ENCODE data around the gene SIX3. TPM values are rescaled to one million over a fixed set of nuclear protein-coding genes. Genes with fewer than 3 reads are reported as not detected.

SIX3 gene
- total and polyA plus RNA-seq, 2 donors (not counting 3 experiments of a cell fraction or from before 2014, with no cell fraction given) = not detected

DNA sequence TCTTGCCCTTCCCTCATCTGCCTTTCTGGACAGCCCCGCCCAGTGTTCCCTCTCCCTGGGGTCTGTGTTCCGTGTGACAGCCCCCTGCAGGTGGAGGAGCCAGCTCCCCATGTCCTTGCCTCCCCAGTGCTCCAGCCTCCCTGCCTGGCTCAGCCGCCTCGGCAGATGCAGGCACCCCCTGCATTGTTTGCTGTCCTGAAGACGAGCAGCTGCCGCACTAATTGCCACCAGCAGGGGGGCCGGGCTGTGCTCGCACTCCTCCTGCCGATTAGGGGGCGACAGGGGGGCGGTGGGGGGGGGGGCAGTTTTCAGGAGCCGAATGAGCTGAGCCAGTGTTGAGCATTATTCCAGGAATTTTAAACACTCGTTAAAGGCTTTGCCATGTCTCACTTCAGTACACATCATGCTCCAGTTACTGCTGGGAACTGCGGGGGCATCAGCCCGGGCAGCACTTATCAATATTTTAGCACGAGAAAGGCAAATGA, 23.3 kb downstream of the SIX3 start:
- Histone ChIP-seq H3K79me2 (ENCODE audit: control insufficient read depth, insufficient read depth, low read length) (no peaks in the 10 kb centered on the region), H3K9me3 (replicated peaks; ENCODE audit: control insufficient read depth, insufficient read depth, low read length) (no peaks in the 10 kb centered on the region)

DNA sequence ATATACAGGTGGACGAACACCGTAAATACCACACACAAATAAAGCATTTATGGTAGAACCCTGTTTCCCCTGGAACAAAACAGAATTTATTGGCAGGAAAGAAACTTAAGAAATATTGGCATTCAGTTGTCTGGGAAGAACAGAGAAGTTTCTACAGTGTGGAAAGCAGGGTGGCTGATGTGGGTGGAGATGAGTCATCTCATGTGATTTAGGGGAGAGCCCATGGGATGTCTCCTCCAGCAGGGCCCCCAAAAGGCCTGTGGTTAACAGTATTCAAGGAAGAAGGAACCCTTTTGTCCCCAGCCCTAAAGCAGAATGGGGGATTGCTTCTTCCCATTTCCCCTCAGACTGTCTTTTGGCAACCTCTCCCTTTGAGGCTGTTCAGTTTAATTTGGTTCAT, 24.2 kb downstream of the SIX3 start:
- Histone ChIP-seq H3K79me2 (ENCODE audit: control insufficient read depth, insufficient read depth, low read length) (no peaks in the 10 kb centered on the region), H3K4me1 (ENCODE audit: control insufficient read depth, extremely low read depth, insufficient read depth, low read length) (no peaks in the 10 kb centered on the region), H3K27ac (ENCODE audit: insufficient read depth, low read depth, low read length) (no peak overlapping the region), H3K4me3 (replicated peaks in 1 of 3; ENCODE audit: insufficient read depth in 1 of 3, low read depth in 1 of 3, low read length in 3 of 3) (no peak overlapping the region), H3K9me1 (replicated peaks; ENCODE audit: control insufficient read depth, extremely low read depth, insufficient read depth, low read length) (no peaks in the 10 kb centered on the region), H3K36me3 (ENCODE audit: control insufficient read depth in 2 of 2, extremely low read depth in 1 of 2, insufficient read depth in 2 of 2, low read length in 2 of 2) (no peaks in the 10 kb centered on the region), H3K4me2 (ENCODE audit: insufficient read depth, low read length) (no peak overlapping the region), H2AFZ (ENCODE audit: low read depth, low read length) (no peak overlapping the region), H3K27me3 (ENCODE audit: control insufficient read depth in 2 of 2, insufficient read depth in 2 of 2, low read length in 2 of 2) (peaks cover 11 to 17% of the 10 kb centered on the region in 2 experiments), H4K20me1 (replicated peaks; ENCODE audit: control insufficient read depth, extremely low read depth, insufficient read depth, low read length) (no peaks in the 10 kb centered on the region), H3K9ac (replicated peaks; ENCODE audit: extremely low read depth, insufficient read depth, low read length) (no peak overlapping the region), H3K9me3 (replicated peaks; ENCODE audit: control insufficient read depth, insufficient read depth, low read length) (no peaks in the 10 kb centered on the region)
- no peak for TF ChIP-seq FOS (IDR thresholded peaks at IDR 0.05; ENCODE audit: borderline replicate concordance, insufficient read depth, low read length)
- TF ChIP-seq EZH2 (IDR thresholded peaks at IDR 0.05; ENCODE audit: borderline replicate concordance, low read depth, low read length, severe bottlenecking) = no peak
- TF ChIP-seq, protein P1, sequence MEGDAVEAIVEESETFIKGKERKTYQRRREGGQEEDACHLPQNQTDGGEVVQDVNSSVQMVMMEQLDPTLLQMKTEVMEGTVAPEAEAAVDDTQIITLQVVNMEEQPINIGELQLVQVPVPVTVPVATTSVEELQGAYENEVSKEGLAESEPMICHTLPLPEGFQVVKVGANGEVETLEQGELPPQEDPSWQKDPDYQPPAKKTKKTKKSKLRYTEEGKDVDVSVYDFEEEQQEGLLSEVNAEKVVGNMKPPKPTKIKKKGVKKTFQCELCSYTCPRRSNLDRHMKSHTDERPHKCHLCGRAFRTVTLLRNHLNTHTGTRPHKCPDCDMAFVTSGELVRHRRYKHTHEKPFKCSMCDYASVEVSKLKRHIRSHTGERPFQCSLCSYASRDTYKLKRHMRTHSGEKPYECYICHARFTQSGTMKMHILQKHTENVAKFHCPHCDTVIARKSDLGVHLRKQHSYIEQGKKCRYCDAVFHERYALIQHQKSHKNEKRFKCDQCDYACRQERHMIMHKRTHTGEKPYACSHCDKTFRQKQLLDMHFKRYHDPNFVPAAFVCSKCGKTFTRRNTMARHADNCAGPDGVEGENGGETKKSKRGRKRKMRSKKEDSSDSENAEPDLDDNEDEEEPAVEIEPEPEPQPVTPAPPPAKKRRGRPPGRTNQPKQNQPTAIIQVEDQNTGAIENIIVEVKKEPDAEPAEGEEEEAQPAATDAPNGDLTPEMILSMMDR (IDR thresholded peaks at IDR 0.05; ENCODE audit: extremely low read depth in 1 of 2, insufficient read depth in 1 of 2, low read depth in 1 of 2, low read length in 2 of 2) = no peak
- no peak for TF ChIP-seq POLR2A (IDR thresholded peaks at IDR 0.05; ENCODE audit: low read depth, low read length)
- TF ChIP-seq POLR2AphosphoS5 (IDR thresholded peaks at IDR 0.05; ENCODE audit: insufficient read depth, low read depth, low read length) = no peak
- TF ChIP-seq JUN (IDR thresholded peaks at IDR 0.05; ENCODE audit: borderline replicate concordance, insufficient read depth, insufficient read length, low read depth) = no peak
- no peak for TF ChIP-seq MYC (IDR thresholded peaks at IDR 0.05; ENCODE audit: low read depth, low read length)
- TF ChIP-seq, protein P2, sequence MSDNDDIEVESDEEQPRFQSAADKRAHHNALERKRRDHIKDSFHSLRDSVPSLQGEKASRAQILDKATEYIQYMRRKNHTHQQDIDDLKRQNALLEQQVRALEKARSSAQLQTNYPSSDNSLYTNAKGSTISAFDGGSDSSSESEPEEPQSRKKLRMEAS (IDR thresholded peaks at IDR 0.05; ENCODE audit: insufficient read depth, insufficient read length) = no peak
- TF ChIP-seq GATA2 (IDR thresholded peaks at IDR 0.05; ENCODE audit: insufficient read depth, insufficient read length, low read depth, low read length) = no peak
- no peak for FAIRE-seq
- BruUV-seq (replicated peaks) = no TSS peak
- intact Hi-C loops (cut with micrococcal nuclease) (no loop called here), dilution Hi-C loops (cut with MboI; ENCODE audit: extremely low pct_ligation_motif_present, low sequenced_read_pairs) (no loop called here)
- ChIA-PET CTCF (interaction anchor here (0.6 to 1.6 kb wide), 3 partner anchors 8 to 16 kb away, joined by 3 to 9 read pairs (median 4); no protein-coding TSS in a partner anchor), POLR2A (no interaction called here)
- no peak for DNase-seq (ENCODE audit: low read depth, low spot score)

More for the DNA sequence above, 23.3 kb downstream of the SIX3 start:
- no peak for FAIRE-seq
- Histone ChIP-seq H3K27me3 (ENCODE audit: control insufficient read depth in 2 of 2, insufficient read depth in 2 of 2, low read length in 2 of 2) (peaks cover 11 to 17% of the 10 kb centered on the region in 2 experiments), H3K4me2 (ENCODE audit: insufficient read depth, low read length) (no peak overlapping the region), H4K20me1 (replicated peaks; ENCODE audit: control insufficient read depth, extremely low read depth, insufficient read depth, low read length) (no peaks in the 10 kb centered on the region), H3K9ac (replicated peaks; ENCODE audit: extremely low read depth, insufficient read depth, low read length) (no peak overlapping the region), H3K4me1 (ENCODE audit: control insufficient read depth, extremely low read depth, insufficient read depth, low read length) (no peaks in the 10 kb centered on the region), H3K36me3 (ENCODE audit: control insufficient read depth in 2 of 2, extremely low read depth in 1 of 2, insufficient read depth in 2 of 2, low read length in 2 of 2) (no peaks in the 10 kb centered on the region), H3K27ac (ENCODE audit: insufficient read depth, low read depth, low read length) (no peak overlapping the region), H3K9me1 (replicated peaks; ENCODE audit: control insufficient read depth, extremely low read depth, insufficient read depth, low read length) (no peaks in the 10 kb centered on the region), H2AFZ (ENCODE audit: low read depth, low read length) (no peak overlapping the region), H3K4me3 (replicated peaks in 1 of 3; ENCODE audit: insufficient read depth in 1 of 3, low read depth in 1 of 3, low read length in 3 of 3) (no peak overlapping the region)
- ChIA-PET POLR2A (no interaction called here), CTCF (interaction anchor here (0.6 to 2.1 kb wide), 6 partner anchors 9 to 529 kb away, joined by 3 to 11 read pairs (median 6); no protein-coding TSS in a partner anchor)
- dilution Hi-C loops (cut with MboI; ENCODE audit: extremely low pct_ligation_motif_present, low sequenced_read_pairs) (no loop called here), intact Hi-C loops (cut with micrococcal nuclease) (no loop called here)
- TF ChIP-seq JUN (IDR thresholded peaks at IDR 0.05; ENCODE audit: borderline replicate concordance, insufficient read depth, insufficient read length, low read depth) = no peak
- TF ChIP-seq, protein P1 (IDR thresholded peaks at IDR 0.05; ENCODE audit: extremely low read depth in 1 of 2, insufficient read depth in 1 of 2, low read depth in 1 of 2, low read length in 2 of 2) = peak in 1 of 2 donors; percentile 33
- DNase-seq (ENCODE audit: low read depth, low spot score) = no peak
- BruUV-seq (replicated peaks) = no TSS peak
